Natural killer cell (primary cell): ENCODE results near the gene KSR2. TPM values are rescaled to one million over a fixed set of nuclear protein-coding genes. Genes with fewer than 3 reads are reported as not detected.

Experiments used
- ATAC-seq, 3 donors: fragments of 150-1000 bp in 2 of 3; fragments of 200-7000 bp in 1 of 3; cut with Tn5 transposase; 1 replicate in 1 of 3; 2 replicates in 2 of 3; pipeline ENCODE4 v1.10.0; 2021; ENCODE audit warnings: mild to moderate bottlenecking in 2 of 3, moderate library complexity in 2 of 3
- DNase-seq, 2 donors: peaks; one replicate each; pipeline versions ENCODE4 v3.0.0 to v3.0.0-alpha.2; 2013 to 2021; ENCODE audit warnings: mixed read lengths in 1 of 2
- H3K27ac ChIP-seq: one replicate; pipeline ENCODE4 v1.5.1; 2013; ENCODE audit warnings: mild to moderate bottlenecking, low read length
- H3K27me3 ChIP-seq: one replicate; pipeline ENCODE4 v1.6.1; 2013; ENCODE audit warnings: low read length; ENCODE audit not compliant: control insufficient read depth, insufficient read depth
- H3K36me3 ChIP-seq: one replicate; pipeline ENCODE4 v1.6.1; 2013; ENCODE audit warnings: low read length; ENCODE audit not compliant: control insufficient read depth, insufficient read depth
- H3K4me1 ChIP-seq: one replicate; pipeline ENCODE4 v1.6.1; 2013; ENCODE audit warnings: low read length; ENCODE audit not compliant: control insufficient read depth, insufficient read depth
- H3K4me3 ChIP-seq: one replicate; pipeline ENCODE4 v1.5.1; 2013; ENCODE audit warnings: low read length
- H3K9me3 ChIP-seq: one replicate; pipeline ENCODE4 v1.6.1; 2013; ENCODE audit warnings: low read length; ENCODE audit not compliant: control insufficient read depth, insufficient read depth
- H3K27ac Mint-ChIP-seq, 2 donors: one replicate each; pipeline ENCODE4 v1.8.0; 2022; ENCODE audit warnings: mild to moderate bottlenecking in 2 of 2, mixed read lengths in 2 of 2, moderate library complexity in 1 of 2
- H3K27me3 Mint-ChIP-seq, 2 donors: one replicate each; pipeline ENCODE4 v1.8.0; 2022; ENCODE audit warnings: low read depth in 2 of 2, mixed read lengths in 2 of 2
- H3K36me3 Mint-ChIP-seq: one replicate; pipeline ENCODE4 v1.8.0; 2022; ENCODE audit warnings: mixed read lengths
- H3K4me1 Mint-ChIP-seq, 2 donors: one replicate each; pipeline ENCODE4 v1.8.0; 2022; ENCODE audit warnings: mixed read lengths in 2 of 2
- H3K4me3 Mint-ChIP-seq: one replicate; pipeline ENCODE4 v1.8.0; 2022; ENCODE audit warnings: mild to moderate bottlenecking, moderate library complexity, mixed read lengths
- H3K9me3 Mint-ChIP-seq, 2 donors: one replicate each; pipeline ENCODE4 v1.8.0; 2022; ENCODE audit warnings: mixed read lengths in 2 of 2
- WGBS: methylation state at CpG from one replicate; pipeline ENCODE4 v1.1.7; 2013; ENCODE audit warnings: missing lambda C conversion rate; ENCODE audit not compliant: insufficient coverage; 5-methylcytosine and 5-hydroxymethylcytosine counted together
- intact Hi-C: fragments of 100-400 bp; cut with micrococcal nuclease; formaldehyde crosslinking; loops from one replicate; pipeline ENCODE4 v1.14.2; 2022
- total RNA-seq, 4 donors: library from RNA; stranded (reverse); fragments of 120-200 nt in 1 of 4; gene quantifications; one replicate each; pipeline versions ENCODE4 v1.2.3 to v1.2.4, GENCODE V29; 2013 to 2022
- TF ChIP-seq, protein P1 (sequence below): fragments of 200-600 bp; IDR thresholded peaks from one replicate; pipeline ENCODE4 v1.8.0; 2022; ENCODE audit warnings: antibody characterized with exemption

The KSR2 gene
- total RNA-seq, 3 donors from 2014 or later (not counting 1 experiment from before 2014, with no cell fraction given), result not detected

DNA sequence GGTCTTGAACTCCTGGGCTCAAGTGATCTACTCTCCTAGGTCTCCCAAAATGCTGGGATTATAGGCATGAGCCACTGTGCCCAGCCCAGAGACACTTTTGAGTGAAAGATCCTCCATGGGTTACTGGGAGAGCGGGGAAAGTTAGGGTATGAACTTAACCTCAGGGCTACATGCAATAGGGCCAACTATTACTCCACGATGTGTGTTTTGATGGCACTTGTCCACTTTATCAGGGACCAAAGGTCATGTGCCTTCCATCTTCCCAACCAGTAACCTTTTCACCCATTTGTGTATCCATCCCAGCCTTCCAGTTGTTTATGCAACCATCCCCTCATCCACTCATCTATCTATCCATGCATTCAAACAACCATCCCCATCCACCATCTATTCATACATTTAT, 546.8 kb downstream of the KSR2 start:
- Histone ChIP-seq H3K27me3 (no peaks in the 10 kb centered on the region), H3K9me3 (no peaks in the 10 kb centered on the region), H3K4me1 (no peaks in the 10 kb centered on the region), H3K4me3 (no peak overlapping the region), H3K36me3 (no peaks in the 10 kb centered on the region), H3K27ac (no peak overlapping the region)
- 90% methylated on average over 2 of the region's 2 CpGs for WGBS
- DNase-seq (no peak), ATAC-seq (no peak)
- TF ChIP-seq, protein P1, sequence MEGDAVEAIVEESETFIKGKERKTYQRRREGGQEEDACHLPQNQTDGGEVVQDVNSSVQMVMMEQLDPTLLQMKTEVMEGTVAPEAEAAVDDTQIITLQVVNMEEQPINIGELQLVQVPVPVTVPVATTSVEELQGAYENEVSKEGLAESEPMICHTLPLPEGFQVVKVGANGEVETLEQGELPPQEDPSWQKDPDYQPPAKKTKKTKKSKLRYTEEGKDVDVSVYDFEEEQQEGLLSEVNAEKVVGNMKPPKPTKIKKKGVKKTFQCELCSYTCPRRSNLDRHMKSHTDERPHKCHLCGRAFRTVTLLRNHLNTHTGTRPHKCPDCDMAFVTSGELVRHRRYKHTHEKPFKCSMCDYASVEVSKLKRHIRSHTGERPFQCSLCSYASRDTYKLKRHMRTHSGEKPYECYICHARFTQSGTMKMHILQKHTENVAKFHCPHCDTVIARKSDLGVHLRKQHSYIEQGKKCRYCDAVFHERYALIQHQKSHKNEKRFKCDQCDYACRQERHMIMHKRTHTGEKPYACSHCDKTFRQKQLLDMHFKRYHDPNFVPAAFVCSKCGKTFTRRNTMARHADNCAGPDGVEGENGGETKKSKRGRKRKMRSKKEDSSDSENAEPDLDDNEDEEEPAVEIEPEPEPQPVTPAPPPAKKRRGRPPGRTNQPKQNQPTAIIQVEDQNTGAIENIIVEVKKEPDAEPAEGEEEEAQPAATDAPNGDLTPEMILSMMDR, result no peak
- no peaks in the 10 kb centered on the region for H3K4me1 Mint-ChIP-seq
- no peaks in the 10 kb centered on the region for H3K9me3 Mint-ChIP-seq
- no peak overlapping the region for H3K4me3 Mint-ChIP-seq
- intact Hi-C loops, result no loop called here
- H3K27me3 Mint-ChIP-seq, result peaks cover 0 to 9% of the 10 kb centered on the region in 2 donors
- no peak overlapping the region for H3K27ac Mint-ChIP-seq
- no peaks in the 10 kb centered on the region for H3K36me3 Mint-ChIP-seq

DNA sequence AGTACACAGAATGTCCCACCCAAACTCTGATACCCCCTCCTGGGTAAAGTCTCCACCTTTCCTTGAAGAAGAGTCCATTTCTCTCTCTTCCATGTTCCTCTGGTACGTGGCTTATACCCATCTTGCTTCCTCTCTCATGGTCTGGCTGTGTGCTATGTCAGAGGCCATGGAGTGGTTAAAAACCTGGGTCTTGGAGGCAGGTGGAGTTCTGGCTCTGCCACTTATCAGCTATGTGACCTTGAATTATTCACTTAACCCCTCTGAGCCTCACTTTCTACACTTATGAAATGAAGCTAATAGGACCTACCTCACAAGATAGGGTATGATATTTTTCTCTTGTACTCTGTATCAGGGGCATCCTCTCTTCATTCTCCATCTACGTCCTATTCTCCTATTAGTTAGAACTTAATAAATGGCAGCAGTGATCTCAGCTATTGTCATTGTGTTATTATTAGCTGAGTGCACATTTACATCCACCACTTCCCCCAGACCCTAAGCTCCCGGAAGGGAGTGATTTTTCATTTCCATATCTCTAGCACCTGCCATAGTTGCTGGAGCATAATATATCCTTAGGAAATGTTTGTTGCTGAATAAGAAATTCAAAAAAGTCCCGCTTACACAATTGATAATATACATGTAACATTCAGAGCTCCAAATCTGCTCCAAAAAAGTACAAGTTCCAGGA, 547.6 kb downstream of the KSR2 start:
- Mint-ChIP-seq H3K27ac (no peak overlapping the region), H3K4me3 (no peak overlapping the region), H3K27me3 (peaks cover 0 to 9% of the 10 kb centered on the region in 2 donors), H3K36me3 (no peaks in the 10 kb centered on the region), H3K4me1 (no peaks in the 10 kb centered on the region), H3K9me3 (no peaks in the 10 kb centered on the region)
- Histone ChIP-seq H3K27me3 (no peaks in the 10 kb centered on the region), H3K27ac (no peak overlapping the region), H3K9me3 (no peaks in the 10 kb centered on the region), H3K4me1 (no peaks in the 10 kb centered on the region), H3K4me3 (no peak overlapping the region), H3K36me3 (no peaks in the 10 kb centered on the region)
- DNase-seq (no peak), ATAC-seq (no peak)
- TF ChIP-seq, protein P1, result no peak
- WGBS, result 20% methylated on average over 1 of the region's 4 CpGs
- intact Hi-C loops, result no loop called here

DNA sequence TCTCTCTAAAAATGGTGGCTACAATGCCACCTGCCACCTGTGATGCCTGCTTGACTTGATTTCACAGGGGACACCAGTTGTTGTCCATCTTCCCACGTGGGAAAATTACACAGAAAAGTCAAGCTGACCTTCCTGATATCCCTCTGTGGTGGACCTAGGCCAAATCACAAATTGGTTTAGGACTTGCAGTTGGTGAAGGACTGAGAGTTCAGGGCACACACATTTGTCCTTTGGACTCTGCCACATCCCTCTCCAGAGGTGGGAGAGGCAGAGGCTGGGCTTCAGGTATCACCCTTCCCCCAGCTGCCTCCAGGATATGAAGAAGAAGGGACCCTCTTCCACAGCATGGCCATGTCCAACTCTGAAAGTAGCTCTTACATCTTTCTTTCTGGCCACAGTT, 551.8 kb downstream of the KSR2 start:
- WGBS, result 30% methylated on average over 1 of the region's 1 CpG
- H3K36me3 Mint-ChIP-seq, result no peaks in the 10 kb centered on the region
- no peaks in the 10 kb centered on the region for H3K27me3 ChIP-seq
- TF ChIP-seq, protein P1, result no peak
- no peak overlapping the region for H3K4me3 ChIP-seq
- DNase-seq (no peak), ATAC-seq (no peak)
- H3K9me3 ChIP-seq, result no peaks in the 10 kb centered on the region
- intact Hi-C loops, result no loop called here
- no peak overlapping the region for H3K27ac Mint-ChIP-seq
- H3K27ac ChIP-seq, result no peak overlapping the region
- no peak overlapping the region for H3K4me3 Mint-ChIP-seq
- no peaks in the 10 kb centered on the region for H3K36me3 ChIP-seq
- H3K4me1 Mint-ChIP-seq, result no peaks in the 10 kb centered on the region
- no peaks in the 10 kb centered on the region for H3K4me1 ChIP-seq
- peaks cover 0 to 13% of the 10 kb centered on the region in 2 donors for H3K27me3 Mint-ChIP-seq
- no peaks in the 10 kb centered on the region for H3K9me3 Mint-ChIP-seq
